Body of pancreas (tissue), 4 donors: ENCODE measurements around the gene C12orf57.

Experiments used
- POLR2A ChIP-seq, 3 donors: fragments of 450-650 bp; IDR thresholded peaks; one replicate each; pipeline ENCODE4 v1.6.1; 2016; ENCODE audit warnings: antibody characterized with exemption in 3 of 3, mild to moderate bottlenecking in 2 of 3
- TF ChIP-seq, protein P1 (sequence below), 7 experiments: fragments of 450-650 bp in 4 of 7; fragments of 200-600 bp in 3 of 7; sonication (generic) in 3 of 7; IDR thresholded peaks; one replicate each; pipeline ENCODE4 v1.5.1; 2016 to 2019; ENCODE audit warnings: antibody characterized with exemption in 7 of 7

DNA sequence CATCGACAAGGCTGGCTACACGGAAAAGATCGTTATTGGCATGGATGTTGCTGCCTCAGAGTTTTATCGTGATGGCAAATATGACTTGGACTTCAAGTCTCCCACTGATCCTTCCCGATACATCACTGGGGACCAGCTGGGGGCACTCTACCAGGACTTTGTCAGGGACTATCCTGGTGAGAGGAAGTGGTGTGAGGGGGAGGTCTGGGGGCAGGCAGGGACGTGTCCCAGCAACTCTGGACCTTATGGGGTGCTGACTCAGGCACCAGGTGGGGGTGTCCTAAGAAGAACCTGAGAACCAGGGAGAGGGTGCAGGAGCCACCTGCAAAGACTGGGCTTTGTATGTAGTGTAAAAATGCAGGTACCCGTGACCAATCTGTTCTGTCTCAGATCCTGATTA lies 24.2 kb upstream of the C12orf57 start:
- TF ChIP-seq, protein P1, sequence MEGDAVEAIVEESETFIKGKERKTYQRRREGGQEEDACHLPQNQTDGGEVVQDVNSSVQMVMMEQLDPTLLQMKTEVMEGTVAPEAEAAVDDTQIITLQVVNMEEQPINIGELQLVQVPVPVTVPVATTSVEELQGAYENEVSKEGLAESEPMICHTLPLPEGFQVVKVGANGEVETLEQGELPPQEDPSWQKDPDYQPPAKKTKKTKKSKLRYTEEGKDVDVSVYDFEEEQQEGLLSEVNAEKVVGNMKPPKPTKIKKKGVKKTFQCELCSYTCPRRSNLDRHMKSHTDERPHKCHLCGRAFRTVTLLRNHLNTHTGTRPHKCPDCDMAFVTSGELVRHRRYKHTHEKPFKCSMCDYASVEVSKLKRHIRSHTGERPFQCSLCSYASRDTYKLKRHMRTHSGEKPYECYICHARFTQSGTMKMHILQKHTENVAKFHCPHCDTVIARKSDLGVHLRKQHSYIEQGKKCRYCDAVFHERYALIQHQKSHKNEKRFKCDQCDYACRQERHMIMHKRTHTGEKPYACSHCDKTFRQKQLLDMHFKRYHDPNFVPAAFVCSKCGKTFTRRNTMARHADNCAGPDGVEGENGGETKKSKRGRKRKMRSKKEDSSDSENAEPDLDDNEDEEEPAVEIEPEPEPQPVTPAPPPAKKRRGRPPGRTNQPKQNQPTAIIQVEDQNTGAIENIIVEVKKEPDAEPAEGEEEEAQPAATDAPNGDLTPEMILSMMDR (IDR thresholded peaks at IDR 0.05) = no peak
- TF ChIP-seq POLR2A (IDR thresholded peaks at IDR 0.05) = no peak
